WERI-Rb-1 (cell line): ENCODE results near the gene COG6.

Source experiments
- DNase-seq: peaks from one replicate; pipeline ENCODE4 v3.0.0-alpha.2; 2020
- H3K27ac ChIP-seq: fragments of 250-450 bp; sonication (Bioruptor Pico); 2 replicates; pipeline ENCODE4 v1.5.1; 2020; ENCODE audit warnings: mild to moderate bottlenecking, moderate library complexity
- H3K27me3 ChIP-seq: fragments of 250-450 bp; sonication (Bioruptor Pico); 2 replicates; pipeline ENCODE4 v1.5.1; 2021; ENCODE audit warnings: mild to moderate bottlenecking, low read depth, moderate library complexity; ENCODE audit not compliant: insufficient read depth, severe bottlenecking
- H3K36me3 ChIP-seq: fragments of 250-450 bp; sonication (Bioruptor Pico); 2 replicates; pipeline ENCODE4 v1.5.1; 2020; ENCODE audit warnings: mild to moderate bottlenecking, moderate library complexity
- H3K4me3 ChIP-seq: 2 replicates; pipeline ENCODE4 v1.5.1; 2011; ENCODE audit warnings: low read depth, mild to moderate bottlenecking, control low read depth, low read length
- H3K9me3 ChIP-seq: fragments of 250-450 bp; sonication (Bioruptor Pico); 2 replicates; pipeline ENCODE4 v1.5.1; 2021; ENCODE audit warnings: mild to moderate bottlenecking, moderate library complexity; ENCODE audit not compliant: severe bottlenecking
- TF ChIP-seq, protein P1 (sequence below): IDR thresholded peaks from 2 replicates; pipeline ENCODE4 v1.5.1; 2011; ENCODE audit warnings: low read depth, mild to moderate bottlenecking, control low read depth, inconsistent platforms, low read length

Gene COG6

DNA sequence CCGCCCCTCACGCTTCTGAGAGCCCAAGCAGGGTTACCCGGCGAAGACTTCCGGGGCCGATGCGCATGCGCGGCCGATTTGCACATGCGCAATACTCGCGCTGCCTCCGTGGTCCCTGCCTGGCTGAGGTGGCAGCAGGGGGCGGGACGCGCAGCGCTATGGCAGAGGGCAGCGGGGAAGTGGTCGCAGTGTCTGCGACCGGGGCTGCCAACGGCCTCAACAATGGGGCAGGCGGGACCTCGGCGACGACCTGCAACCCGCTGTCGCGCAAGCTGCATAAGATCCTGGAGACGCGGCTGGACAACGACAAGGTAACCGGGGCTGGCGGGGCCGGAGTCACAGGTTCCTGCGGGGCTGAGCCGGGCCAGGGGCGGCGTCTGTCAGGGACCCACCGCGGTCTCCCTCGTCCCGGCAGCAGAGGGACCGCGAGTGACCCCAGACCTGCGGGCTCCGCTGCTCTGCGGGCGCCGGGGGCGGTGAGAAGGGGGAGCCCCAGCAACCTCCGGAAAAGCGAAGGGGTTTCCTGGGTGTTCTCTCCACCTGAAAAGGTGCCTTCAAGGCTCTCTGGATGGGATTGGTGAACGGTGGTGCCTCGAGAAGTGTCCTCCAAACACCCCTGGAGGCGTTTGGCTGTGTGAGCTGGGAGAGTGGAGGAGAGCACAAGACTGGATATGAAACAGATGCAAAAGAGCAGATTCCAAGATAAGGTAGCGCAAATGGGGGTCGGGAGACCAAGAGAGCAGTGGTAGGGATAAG, at the start of gene COG6:
Gene COG6, plus strand, starts transcription at position 94 of the 756 bp plus-strand sequence. Its CDS starts 65 bp downstream, at position 159.
- Histone ChIP-seq H3K9me3 (no peaks in the 10 kb centered on the region), H3K27me3 (no peaks in the 10 kb centered on the region), H3K36me3 (no peaks in the 10 kb centered on the region), H3K27ac (peak within 1 kb of the TSS; percentile 56), H3K4me3 (peak within 1 kb of the TSS; percentile 74)
- TF ChIP-seq, protein P1, sequence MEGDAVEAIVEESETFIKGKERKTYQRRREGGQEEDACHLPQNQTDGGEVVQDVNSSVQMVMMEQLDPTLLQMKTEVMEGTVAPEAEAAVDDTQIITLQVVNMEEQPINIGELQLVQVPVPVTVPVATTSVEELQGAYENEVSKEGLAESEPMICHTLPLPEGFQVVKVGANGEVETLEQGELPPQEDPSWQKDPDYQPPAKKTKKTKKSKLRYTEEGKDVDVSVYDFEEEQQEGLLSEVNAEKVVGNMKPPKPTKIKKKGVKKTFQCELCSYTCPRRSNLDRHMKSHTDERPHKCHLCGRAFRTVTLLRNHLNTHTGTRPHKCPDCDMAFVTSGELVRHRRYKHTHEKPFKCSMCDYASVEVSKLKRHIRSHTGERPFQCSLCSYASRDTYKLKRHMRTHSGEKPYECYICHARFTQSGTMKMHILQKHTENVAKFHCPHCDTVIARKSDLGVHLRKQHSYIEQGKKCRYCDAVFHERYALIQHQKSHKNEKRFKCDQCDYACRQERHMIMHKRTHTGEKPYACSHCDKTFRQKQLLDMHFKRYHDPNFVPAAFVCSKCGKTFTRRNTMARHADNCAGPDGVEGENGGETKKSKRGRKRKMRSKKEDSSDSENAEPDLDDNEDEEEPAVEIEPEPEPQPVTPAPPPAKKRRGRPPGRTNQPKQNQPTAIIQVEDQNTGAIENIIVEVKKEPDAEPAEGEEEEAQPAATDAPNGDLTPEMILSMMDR: no peak
- peak; percentile 86 for DNase-seq

DNA sequence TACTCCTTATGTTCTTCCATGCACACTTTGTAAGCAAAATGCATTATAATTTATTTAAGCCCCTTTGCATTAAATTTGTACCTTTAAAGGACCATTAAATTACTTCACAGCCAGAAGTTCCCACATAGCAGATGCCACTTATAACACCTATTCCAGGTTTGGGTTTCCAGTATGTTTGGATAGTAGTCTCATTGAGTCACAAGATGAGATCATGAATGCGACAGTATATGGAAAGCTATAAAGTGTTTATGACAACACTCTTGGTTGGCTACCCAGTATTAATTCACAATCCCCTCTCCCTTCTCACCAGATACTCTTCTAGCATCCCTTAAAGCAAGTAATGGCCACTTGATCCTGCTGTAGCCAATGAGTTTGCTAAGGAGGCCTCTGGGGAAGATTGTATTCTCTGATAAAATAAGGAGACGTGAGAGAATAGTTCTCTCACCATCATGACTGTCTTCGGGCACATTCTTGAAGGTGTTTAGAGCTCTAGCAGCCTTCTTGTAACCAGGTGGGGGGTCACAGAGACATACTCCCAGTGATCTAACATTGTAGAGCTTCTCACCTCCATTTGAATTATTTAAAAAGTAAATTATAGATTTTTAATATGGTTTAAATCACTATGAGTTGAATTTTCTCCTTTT, 49.7 kb upstream of the COG6 start:
- Histone ChIP-seq H3K9me3 (no peaks in the 10 kb centered on the region), H3K27me3 (no peaks in the 10 kb centered on the region), H3K4me3 (no peak overlapping the region), H3K27ac (no peak overlapping the region), H3K36me3 (no peaks in the 10 kb centered on the region)
- TF ChIP-seq, protein P1: no peak
- DNase-seq: no peak

GRCh38 chr13:39607876-39608275, 47.6 kb upstream of the COG6 start:
- Histone ChIP-seq H3K36me3 (no peaks in the 10 kb centered on the region), H3K4me3 (no peak overlapping the region), H3K27ac (no peak overlapping the region), H3K9me3 (no peaks in the 10 kb centered on the region), H3K27me3 (no peaks in the 10 kb centered on the region)
- TF ChIP-seq, protein P1: no peak
- DNase-seq: no peak

GRCh38 chr13:39612023-39612637, 43.3 kb upstream of the COG6 start:
- DNase-seq: peak; percentile 46

GRCh38 chr13:39616087-39616694, 39.3 kb upstream of the COG6 start:
- DNase-seq: peak; percentile 38

More at GRCh38 chr13:39612023-39612637, 43.3 kb upstream of the COG6 start:
- H3K4me3 ChIP-seq: no peak overlapping the region
- TF ChIP-seq, protein P1: peak; percentile 29
- H3K9me3 ChIP-seq: no peaks in the 10 kb centered on the region
- H3K27ac ChIP-seq: no peak overlapping the region
- no peaks in the 10 kb centered on the region for H3K27me3 ChIP-seq
- H3K36me3 ChIP-seq: no peaks in the 10 kb centered on the region

More at GRCh38 chr13:39616087-39616694, 39.3 kb upstream of the COG6 start:
- no peaks in the 10 kb centered on the region for H3K9me3 ChIP-seq
- no peaks in the 10 kb centered on the region for H3K36me3 ChIP-seq
- TF ChIP-seq, protein P1: peak; percentile 68
- H3K27me3 ChIP-seq: no peaks in the 10 kb centered on the region
- no peak overlapping the region for H3K27ac ChIP-seq
- H3K4me3 ChIP-seq: no peak overlapping the region
